GM06990 (cell line): ENCODE measurements around the gene MAP4K2.

Source experiments
- DNase-seq: peaks from one replicate; pipeline ENCODE4 v3.0.0-alpha.2; 2011; ENCODE audit not compliant: insufficient read length; ENCODE audit errors: extremely low read depth
- H3K27me3 ChIP-seq: replicated peaks from 2 replicates; pipeline ENCODE4 v1.6.0; 2011; ENCODE audit warnings: low read length; ENCODE audit not compliant: control insufficient read depth, insufficient read depth
- H3K36me3 ChIP-seq: 2 replicates; pipeline ENCODE4 v1.5.1; 2011; ENCODE audit warnings: low read length; ENCODE audit not compliant: control insufficient read depth, insufficient read depth
- H3K4me3 ChIP-seq: replicated peaks from 2 replicates; pipeline ENCODE4 v1.5.1; 2011; ENCODE audit warnings: low read depth, mild to moderate bottlenecking, control low read depth, low read length
- TF ChIP-seq, protein P1 (sequence below): IDR thresholded peaks from 2 replicates; pipeline ENCODE4 v1.5.1; 2011; ENCODE audit warnings: low read length, control low read depth, mild to moderate bottlenecking, inconsistent platforms; ENCODE audit not compliant: insufficient read depth, poor library complexity, severe bottlenecking

The MAP4K2 gene

DNA sequence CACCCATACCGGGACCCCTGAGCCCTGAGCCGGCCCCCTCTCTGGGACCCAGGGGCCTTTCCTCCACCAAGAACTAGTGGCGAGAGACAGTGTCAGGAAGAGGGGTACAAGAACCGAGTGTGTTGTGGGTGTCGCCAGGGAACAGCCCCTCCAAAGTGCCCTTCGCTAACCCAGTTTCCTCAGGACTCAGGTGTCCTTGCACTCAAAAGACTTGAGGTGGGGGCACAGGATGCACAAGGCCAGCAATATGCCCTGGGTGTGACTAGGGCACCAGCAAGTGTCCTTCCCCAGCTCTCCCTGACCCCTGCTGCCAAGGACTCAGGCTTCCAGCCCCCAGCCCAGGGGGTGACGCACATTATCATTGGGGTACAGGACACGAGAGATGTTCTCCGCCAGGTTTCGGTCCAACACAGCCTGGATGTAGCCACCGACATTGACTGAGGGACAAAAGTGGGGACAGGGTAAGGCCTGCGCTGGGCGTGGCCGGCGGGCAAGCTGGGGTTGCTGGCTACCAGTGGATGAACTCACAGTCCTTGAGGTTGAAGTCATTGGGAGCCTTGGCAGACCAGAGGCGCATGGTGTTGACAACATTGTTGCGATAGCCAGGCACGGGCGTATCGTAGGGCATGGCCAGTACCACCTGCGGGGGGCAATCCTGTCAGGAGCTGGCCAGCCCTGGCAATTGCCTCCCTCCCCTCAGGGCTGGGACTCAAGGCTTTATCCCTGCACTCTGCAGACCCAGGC, 47.9 kb downstream of the MAP4K2 start:
- H3K36me3 ChIP-seq = no peaks in the 10 kb centered on the region; the same call in 1 of the 2 replicates
- DNase-seq = no peak
- no peak overlapping the region for H3K4me3 ChIP-seq
- TF ChIP-seq, protein P1, sequence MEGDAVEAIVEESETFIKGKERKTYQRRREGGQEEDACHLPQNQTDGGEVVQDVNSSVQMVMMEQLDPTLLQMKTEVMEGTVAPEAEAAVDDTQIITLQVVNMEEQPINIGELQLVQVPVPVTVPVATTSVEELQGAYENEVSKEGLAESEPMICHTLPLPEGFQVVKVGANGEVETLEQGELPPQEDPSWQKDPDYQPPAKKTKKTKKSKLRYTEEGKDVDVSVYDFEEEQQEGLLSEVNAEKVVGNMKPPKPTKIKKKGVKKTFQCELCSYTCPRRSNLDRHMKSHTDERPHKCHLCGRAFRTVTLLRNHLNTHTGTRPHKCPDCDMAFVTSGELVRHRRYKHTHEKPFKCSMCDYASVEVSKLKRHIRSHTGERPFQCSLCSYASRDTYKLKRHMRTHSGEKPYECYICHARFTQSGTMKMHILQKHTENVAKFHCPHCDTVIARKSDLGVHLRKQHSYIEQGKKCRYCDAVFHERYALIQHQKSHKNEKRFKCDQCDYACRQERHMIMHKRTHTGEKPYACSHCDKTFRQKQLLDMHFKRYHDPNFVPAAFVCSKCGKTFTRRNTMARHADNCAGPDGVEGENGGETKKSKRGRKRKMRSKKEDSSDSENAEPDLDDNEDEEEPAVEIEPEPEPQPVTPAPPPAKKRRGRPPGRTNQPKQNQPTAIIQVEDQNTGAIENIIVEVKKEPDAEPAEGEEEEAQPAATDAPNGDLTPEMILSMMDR = no peak
- no peaks in the 10 kb centered on the region for H3K27me3 ChIP-seq

DNA sequence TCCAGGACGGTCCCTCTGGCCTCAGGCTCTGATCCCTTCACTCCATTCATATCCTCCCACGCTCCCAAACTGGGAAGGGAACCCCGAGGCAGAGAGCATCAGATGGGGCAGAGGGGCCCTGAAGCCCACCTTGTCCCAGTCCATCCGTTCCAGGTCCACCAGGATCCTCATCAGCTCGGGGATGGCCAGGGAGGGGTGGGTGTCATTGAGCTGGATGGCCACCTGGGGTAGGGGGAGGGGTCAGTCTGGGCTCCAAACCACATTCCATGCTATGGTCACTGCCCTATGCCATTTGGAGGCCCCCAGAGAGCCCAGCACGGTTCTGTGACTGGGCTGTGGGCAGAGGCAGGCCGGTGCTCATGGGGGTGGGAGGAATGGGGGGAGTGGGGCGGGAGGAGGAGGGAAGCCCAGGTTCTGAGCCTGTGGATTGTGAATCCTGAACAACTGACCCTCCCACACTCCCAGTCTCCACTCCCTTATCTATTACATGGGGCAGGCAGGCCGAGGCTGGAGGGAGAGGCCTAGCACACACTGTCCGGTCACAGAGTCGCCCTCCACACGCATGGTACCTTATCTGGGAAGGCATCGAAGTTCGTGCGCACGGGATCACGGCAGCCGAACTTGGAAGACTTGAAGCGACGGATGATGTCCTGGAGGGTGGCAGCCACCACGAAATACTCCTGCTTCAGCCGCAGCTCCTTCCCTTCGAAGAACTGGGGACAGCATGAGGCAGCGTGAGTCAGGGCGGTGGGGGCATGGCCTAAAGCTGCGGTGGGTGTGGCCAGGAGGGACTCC, 48.7 kb downstream of the MAP4K2 start:
- Histone ChIP-seq H3K36me3 (no peaks in the 10 kb centered on the region; the same call in 1 of the 2 replicates), H3K4me3 (no peak overlapping the region), H3K27me3 (no peaks in the 10 kb centered on the region)
- TF ChIP-seq, protein P1 = no peak
- no peak for DNase-seq

DNA sequence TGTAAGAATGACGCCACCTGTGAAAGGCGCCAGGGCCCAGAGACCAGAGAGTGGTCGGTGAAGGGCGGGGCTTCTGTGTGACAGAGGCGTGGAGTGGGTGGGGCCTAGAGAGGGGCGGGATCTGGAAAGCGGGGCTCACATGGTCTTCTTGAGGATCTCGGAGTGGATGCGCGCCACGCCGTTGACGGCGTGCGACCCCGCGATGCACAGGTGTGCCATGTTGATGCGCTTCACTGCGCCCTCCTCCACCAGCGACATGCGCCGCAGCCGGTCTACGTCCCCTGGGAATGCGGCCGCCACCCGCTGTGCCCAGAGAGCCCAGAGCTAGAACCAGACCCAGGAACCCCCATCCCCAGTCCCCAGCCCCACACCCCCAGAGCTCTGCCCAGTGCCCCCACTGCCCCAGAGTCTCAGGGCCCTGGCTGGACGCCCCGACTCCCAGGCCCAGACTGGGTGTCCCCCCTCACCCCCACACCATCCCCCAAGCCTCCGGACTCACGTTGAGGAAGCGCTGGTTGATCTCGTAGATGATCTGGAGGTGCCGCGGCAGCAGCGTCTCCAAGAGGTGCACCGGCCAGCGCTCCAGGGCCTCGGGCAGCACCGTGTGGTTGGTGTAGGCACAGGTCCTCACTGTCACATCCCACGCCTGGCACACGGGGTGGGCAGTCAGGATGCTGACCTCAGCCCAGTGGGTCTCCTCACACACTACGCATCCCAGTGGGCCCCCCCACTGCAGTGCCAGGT, 49.5 kb downstream of the MAP4K2 start:
- TF ChIP-seq, protein P1 = no peak
- no peaks in the 10 kb centered on the region for H3K27me3 ChIP-seq
- H3K4me3 ChIP-seq = no peak overlapping the region
- no peaks in the 10 kb centered on the region; the same call in 1 of the 2 replicates for H3K36me3 ChIP-seq
- no peak for DNase-seq

DNA sequence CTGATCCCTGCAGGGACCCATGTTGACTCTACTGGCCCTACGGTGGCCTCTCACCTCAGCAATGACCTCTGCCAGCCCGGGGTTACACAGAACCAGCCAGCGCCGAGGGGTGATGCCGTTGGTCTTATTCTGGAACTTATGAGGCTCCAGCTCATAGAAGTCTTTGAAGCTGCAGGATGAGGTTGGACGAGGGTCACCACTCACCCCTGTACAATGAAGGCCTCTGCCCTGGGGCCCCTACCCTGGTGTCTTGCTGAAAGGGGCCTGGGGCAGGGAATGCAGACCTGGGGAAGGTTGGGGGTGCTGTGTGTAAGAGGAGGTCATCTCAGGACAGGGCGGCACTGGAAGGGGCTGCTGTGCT, 50.0 kb downstream of the MAP4K2 start:
- Histone ChIP-seq H3K4me3 (no peak overlapping the region), H3K36me3 (no peaks in the 10 kb centered on the region; the same call in 1 of the 2 replicates), H3K27me3 (no peaks in the 10 kb centered on the region)
- TF ChIP-seq, protein P1 = no peak
- no peak for DNase-seq

DNA sequence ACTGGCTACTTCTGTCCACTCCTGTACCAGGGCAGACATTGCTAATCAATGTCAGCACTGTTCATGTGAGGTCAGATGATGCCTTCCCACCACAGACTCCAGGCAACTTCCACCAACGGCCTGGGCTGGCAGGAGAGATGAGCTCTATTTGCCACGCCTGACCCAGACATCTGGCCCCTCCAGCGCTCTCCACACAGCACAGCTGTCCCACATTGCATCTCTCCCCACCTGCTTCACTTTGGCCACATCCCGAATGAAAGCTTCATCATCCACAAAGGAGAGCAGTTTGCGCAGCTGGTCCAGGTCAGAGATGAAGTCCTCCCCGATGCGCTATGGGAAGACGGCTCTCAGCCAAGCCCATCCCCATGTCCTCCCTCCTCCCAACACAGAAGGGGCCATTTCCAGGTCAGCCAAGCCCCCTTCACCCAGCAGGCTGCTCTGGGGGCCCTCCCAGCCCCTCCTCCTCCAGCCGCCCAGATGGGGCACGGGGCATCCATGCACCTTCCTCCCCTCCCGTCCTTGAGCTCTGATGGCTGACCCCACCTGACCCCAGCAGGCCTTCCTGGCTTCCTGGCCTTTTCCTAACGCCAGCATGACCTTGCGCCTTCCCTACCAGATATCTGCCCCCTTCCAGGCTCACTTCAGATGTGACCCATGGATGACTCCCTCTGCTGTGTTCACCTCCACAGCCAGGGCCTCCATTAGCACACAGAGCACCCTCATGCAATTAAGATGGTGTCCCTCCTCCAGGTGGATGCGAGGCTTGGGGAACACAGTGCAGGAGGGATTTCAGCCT, 50.6 kb downstream of the MAP4K2 start:
- no peak for DNase-seq
- H3K36me3 ChIP-seq = no peaks in the 10 kb centered on the region
- no peak overlapping the region for H3K4me3 ChIP-seq
- TF ChIP-seq, protein P1 = no peak
- H3K27me3 ChIP-seq = no peaks in the 10 kb centered on the region
